Right renal cortex interstitium (tissue), 3 donors: ENCODE results near the gene BFSP2. TPM values are rescaled to one million over a fixed set of nuclear protein-coding genes. Genes with fewer than 3 reads are reported as not detected.
"Not testable (repeated sequence)": the region's sequence is repeated elsewhere in the genome, so short reads cannot be mapped to it uniquely, and the experiment has no call there.

Experiments used
- DNase-seq, 3 donors: peaks; one replicate each; pipeline ENCODE4 v3.0.0-alpha.2; 2013; ENCODE audit warnings: low read depth in 3 of 3, low spot score in 2 of 3
- polyA plus RNA-seq, 3 donors: library from polyadenylated mRNA; unstranded; fragments of 120-200 nt; gene quantifications; one replicate each; pipeline ENCODE4 v1.2.1, GENCODE V29; 2013; ENCODE audit not compliant: insufficient read length in 3 of 3

Gene BFSP2
- polyA plus RNA-seq, 3 donors: 0.50 to 0.67 TPM; not detected in 1

DNA sequence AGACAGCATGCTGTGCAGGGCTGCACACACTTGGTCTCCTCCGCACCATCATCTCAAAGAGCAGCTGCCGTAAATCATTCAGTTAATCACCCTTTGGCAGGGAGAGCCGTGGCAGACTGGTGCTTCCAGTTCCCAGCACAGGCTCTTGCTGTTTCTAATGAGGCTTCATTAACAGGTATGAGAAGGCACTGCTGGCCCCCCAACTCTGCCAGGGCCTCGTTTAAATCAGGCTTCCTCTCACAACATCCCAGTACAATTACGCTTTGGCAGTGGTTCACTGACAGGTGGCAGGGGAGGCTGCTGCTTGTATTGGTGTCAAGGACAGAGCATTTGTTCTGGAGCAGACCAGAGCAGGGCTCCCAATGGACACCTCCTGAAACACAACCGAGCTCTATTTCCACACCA is 77.1 kb downstream of the BFSP2 start:
- no peak for DNase-seq

DNA sequence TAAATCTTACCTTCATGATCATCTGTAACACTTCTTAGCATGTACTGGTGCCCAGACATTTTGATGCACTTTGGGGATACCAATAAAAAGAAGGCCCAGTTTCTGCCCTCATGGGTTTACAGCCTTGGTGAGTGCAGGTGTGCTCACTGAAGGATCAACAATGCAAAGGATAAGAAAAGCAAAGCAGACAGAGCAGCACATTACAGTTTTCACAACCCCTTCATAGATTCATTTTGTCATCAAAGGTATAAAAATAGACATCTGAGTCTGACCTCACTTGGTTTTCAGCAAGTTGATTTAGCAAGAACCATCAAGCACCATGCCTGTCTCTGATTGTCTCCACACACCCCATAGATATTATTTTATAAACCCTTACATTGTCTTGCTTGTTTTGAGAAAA is 77.6 kb downstream of the BFSP2 start:
- no peak for DNase-seq

DNA sequence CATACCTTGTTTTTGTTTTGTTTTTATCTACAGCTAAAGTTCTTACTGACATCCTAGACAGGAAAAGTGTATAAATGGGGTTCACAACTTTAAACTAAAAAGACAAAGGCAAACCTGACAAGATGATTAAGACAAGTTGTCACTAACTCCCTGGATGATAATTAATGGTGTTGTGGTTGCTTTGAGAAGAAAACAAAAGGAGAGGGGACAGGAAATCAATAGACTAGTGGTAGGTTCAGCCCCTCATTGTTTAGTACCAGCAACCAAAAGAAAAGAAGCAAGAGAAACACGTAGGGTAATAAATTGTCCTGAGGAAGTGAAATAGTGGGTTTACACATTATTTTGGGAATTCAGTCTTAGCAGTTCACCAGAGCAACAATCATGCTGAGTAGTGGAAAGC is 78.8 kb downstream of the BFSP2 start:
- DNase-seq: no peak

DNA sequence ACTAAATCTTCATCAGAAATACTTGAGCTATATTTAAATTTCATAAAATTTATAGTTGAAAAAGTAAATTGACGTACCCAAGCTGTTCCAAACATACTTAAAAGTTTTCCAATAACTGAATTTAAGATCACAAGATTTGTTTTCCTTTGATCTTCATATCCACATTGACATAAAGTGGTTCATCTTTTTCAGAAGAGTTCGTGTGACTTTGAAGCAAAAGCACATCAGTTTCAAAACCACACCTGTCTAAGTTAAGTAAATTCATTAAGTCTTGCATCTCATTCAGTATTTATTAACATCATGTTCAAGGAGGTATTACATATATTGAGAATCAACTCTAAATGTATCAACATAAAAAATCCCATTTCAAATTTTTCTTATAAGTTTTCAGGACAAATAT is 79.5 kb downstream of the BFSP2 start:
- DNase-seq: no peak

DNA sequence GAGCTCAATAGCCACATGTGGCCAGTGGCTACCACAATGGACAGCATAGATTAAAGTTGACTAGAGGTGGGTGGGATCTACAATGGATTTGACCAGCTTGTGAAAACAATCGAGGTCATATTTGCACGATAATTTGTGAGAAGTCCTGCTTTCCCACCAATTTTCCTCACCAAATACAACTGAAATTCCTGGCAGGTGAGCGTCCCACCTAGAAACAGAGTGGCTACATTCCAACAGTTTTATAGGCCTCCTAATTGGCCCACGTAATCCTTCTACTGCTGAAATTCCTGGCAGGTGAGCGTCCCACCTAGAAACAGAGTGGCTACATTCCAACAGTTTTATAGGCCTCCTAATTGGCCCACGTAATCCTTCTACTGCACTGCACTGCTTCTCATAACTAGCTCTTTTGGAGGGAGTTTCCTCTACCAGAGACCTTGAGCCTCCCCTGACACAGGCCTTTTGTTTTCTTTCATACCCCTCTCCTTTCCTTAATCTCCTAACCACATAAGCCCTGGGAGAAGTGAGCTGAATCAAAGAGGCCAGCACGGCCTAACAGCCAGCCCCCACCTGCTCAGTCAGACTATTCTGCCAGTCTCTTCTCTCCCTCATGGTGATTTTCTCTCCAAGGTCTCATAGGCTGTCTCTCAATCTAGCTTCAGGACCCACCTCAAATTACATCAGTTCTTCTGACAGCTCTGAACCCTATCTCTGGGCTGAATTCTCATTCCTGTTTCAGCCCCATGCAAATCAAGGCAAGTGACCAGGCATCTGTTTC is 80.2 kb downstream of the BFSP2 start:
- DNase-seq: no peak

DNA sequence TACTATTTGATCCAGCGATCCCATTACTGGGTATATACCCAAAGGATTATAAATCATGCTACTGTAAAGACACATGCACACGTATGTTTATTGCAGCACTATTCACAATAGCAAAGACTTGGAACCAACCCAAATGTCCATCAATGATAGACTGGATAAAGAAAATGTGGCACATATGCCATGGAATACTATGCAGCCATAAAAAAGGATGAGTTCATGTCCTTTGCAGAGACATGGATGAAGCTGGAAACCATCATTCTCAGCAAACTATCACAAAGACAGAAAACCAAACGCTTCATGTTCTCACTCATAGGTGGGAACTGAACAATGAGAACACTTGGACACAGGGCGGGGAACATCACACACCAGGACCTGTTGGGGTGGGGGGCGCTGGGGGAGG is 82.6 kb downstream of the BFSP2 start:
- DNase-seq: not testable (repeated sequence)

DNA sequence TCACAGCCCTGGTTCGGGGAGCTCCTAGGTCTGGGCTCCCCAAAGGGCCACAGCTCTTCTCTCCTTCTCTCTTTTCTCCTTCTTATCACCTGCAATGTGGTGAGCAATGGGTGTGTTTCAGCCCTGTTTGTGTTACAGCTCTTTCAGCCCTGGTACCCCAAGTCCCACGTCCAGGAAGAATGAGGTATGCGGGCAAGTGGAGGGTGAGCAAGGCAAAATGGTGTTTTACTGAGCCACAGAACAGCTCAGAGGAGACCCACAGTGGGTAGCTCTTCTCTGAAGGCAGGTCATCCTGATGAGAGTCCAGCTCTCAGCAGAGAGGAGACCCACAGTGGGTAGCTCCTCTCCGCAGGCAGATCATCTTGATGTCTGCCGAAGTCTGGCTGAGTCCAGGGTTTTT is 86.8 kb downstream of the BFSP2 start:
- no peak for DNase-seq

DNA sequence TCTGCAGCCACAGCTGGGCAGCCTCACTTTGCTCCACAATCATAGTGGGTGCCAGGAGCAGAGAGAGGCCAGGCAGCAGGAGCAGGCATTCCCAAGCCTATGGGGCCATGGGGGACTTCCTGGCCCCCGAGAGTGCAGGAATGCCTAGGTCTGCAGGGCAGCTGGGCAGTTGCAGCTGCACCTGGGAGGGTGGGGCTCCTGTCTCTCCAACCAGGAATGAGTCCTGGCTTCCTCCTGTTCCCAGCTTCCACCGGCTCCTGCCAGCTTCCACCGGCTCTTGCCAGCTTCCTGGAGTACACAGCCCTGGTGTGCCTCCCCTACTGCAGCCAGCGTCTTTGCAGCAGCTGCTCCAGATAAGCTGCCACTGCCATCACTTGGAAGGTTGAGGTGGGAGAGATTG is 87.3 kb downstream of the BFSP2 start:
- no peak for DNase-seq

DNA sequence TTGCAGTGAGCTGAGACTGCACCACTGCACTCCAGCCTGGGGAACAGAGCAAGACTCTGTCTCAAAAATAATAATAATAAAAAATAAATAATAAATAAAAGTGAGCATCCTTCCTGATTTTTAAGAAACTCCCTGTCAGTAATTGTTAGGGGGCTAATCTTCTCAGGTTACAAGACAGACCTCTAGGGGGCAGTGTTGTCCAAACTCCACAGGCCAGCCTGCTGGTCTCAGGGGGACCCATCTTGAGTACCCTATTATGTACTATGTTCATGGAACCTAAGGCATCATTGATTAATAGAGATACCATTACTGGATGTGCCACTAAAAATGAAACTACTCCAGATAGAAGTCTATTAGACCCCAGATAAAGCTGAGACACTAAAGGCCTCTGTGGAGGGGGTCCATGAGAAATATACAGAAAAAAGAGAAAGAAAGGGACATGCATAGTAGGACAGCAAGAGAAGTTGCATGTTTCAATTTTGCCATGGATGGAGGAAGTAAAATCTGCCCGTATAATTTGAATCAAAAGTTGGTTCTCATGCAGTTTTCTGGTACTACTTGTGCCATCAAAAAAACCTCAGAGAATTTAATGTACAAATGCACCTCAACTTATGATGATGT is 88.2 kb downstream of the BFSP2 start:
- no peak for DNase-seq

DNA sequence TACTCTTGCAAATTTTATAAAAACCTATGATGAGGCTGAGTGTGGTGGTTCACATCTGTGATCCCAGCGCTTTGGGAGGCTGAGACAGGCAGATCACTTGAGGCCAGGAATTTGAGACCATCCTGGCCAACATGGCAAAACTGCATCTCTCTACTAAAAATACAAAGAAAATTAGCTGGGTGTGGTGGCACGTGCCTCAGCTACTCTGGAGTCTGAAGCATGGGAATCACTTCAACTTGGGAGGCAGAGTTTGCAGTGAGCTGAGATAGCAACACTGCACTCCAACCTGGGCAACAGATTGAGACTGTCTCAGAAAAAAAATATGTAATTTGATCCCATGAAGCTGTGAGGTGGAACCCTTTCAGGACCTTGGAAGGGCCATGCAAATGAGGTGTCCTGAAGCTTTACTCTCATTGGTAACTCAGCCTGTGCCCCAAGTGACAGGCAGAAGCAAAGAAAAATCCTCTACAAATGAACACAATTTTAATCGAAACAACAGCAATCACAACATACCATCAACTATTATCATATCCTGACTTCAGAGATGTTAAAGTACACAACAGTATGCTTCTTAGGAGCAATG is 89.0 kb downstream of the BFSP2 start:
- no peak for DNase-seq

DNA sequence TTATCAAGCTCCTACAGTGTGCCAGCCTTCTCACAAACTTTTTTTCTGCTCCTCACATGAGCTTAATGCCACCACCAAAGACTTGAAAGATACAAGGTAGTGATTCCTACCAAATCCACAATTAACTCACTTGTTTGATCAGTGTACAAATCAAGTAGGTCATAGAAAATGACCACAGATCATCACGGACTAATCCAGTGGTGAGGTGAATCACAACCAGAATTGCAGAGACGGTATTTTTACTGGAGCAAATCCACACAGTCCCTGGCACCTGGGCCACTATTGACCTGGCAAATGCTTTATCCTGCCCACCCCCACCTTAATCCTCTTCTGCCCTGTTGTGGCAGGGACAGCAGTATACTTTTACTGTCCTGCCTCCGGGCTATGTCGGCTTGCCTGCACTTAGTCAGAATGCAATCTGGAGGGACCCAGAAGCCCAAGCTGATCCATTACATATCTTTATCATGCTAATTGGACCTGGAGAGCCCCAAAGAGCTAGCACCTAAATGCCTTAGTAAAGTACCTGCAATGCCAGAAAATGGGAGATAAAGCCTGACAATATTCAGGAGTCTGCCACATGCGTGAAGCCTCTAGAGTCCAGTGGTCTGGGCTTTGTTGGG is 89.7 kb downstream of the BFSP2 start:
- no peak for DNase-seq

DNA sequence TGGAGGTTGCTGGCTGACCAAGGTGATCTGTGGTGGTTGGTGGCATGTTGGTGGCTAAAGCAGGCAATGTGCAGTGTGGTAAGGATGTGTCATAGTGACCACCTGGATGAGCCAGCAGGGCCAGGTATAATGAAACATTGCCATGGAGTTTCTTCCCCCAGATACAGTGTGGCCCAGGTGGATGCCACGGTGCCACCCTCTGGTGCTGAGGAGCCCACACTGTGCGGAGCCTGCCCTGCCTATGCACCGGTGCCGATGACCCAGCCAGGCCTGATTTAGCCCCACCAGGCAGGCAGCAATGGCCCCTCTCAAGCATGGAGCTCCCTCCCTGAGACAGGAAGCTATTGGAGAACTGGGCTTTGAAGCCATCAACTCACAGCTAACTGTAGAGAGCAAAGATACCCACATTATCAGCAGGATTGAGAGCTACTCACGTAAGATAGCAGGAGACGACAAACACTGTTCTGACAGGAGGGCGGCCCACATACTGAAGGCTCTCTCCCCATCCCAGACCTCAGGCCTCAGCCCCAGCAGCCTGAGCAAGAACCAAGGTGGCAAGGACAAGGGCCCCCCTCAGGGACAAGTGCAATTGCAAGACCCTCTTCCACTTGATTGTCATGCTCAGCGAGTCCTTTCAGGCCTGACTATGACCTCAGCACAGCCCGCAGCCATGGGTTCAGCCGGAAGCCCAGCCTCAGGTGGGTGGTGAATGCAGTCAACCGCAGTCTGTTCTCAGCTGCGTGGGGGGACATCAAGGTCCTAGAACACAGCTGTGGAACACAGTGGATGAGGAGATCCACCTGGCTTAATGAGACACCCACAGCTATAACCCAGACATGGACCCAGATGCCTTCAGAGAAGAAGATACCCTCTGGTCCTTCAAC is 90.9 kb downstream of the BFSP2 start:
- DNase-seq: no peak

DNA sequence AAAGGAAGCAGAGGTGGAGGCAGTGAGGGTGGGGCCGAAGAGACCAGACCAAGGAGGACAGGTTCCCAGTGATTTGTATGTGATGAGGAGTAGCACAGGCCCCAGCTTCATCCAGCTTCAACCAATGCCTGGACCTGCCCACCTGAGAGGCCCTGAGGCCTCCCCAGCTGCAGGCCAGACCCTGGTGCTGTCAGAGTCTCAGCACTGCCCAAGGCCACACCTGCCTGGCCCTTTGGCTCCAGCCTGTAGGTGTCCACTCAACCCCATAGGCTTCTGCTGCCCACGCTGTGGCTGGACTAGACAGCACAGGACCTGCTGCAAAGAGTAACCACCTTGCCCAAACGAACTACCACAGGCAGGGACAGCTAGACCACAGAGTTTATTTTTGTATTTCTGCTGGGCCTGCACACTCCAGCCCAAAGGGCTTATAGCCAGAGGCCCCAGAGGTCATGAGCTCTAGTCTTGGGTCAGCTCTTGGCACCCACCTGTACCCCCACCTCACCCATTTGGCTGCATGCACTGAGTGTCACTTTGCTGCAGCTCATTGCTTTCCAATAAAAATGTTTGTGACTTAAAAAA is 91.7 kb downstream of the BFSP2 start:
- no peak for DNase-seq

DNA sequence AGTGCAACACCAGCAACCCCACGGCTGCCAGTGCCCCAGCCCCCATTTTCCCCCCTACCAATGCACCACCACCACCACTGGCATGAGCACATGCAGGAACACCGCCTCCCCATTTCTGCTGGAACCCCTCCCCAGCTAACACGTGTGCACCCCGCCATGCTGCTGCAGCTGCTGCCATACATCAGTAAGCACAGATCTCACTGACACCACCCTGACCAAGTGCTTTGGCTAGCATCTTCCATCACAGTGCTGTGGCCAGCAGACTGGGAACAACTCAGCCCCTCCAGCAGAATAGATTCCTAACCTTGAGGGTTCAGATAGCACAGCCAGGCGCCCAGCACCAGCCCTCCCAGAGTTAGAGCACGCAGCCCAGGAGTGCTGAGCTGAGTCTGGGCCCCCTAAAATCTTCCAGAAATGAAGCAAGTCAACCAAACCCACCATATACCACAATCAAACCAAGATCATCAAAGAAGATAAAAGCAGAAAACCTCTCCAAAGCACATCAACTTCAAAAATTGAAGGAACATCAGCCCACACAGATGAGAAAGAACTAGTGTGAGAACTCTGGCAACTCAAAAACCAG is 92.4 kb downstream of the BFSP2 start:
- DNase-seq: no peak

DNA sequence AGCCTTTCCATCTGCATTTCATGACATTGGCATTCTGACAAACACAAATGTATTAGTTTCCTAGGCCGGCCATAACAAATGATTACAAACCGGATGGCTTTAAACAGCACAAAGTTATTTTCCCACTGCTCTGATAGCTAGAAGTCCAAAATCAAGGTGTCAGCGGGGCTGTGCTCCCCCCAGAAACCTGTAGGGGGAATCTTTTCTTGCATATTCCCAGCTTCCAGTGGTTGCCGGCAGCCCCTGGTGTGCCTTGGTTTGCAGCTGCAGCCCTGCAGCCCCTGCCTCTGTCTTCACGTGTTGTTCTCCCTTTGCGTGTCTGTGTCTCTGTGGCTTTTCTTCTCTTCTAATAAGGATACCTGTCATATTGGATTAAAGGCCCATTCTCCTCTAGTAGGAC is 94.6 kb downstream of the BFSP2 start:
- DNase-seq: no peak

DNA sequence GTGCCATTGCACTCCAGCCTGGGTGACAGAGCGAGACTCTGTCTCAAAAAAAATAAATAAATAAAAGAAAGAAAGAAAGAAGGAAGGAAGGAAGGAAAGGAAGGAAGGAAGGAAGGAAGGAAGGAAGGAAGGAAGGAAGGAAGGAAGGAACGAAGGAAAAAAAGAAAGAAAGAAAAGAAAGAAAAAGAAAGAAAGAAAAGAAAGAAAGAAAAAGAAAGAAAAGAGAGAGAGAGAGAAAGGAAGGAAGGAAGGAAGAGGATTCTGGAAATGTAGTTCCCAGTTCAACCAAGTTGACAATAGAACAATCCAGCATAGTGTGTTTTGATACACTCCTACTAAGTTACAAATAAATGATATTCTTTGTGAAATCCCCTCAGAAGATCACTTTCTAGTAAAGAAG is 102.7 kb downstream of the BFSP2 start:
- not testable (repeated sequence) for DNase-seq

DNA sequence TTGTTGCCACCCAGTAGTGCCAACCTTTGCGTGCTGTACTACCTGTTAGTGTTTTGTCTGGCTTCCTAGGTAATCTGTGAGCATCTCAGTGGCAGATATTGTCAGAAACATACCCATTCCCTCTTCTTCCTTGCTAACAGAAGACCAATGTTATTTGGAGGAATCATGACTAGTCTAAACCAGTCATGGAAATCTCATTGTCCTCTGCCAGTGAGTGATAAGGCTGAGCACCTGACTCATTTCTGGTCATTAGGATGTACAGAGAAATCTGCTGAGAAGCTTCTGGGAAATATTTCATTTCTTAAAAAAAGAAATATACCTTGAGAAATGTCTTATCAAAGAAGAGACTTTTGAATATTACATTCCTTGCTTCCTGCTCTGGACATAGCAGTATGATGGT is 103.6 kb downstream of the BFSP2 start:
- DNase-seq: no peak

DNA sequence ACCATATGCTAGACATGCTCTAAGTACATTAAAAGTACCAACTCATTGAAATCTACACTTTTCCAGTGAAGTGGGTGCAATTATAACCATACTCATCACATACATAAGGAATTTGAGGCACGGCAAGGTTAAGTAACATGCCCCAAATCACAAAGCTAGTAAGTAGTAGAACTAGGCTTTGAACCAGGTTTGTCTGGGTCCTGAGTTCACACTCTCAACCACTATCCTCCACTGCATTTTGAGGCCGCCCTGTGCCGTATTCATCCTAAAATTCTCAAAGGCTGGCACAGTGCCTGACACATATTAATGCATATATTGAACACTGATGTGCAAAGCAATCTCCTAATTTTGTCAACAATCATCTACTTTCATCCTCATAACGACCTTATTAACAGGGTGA is 104.9 kb downstream of the BFSP2 start:
- DNase-seq: no peak

DNA sequence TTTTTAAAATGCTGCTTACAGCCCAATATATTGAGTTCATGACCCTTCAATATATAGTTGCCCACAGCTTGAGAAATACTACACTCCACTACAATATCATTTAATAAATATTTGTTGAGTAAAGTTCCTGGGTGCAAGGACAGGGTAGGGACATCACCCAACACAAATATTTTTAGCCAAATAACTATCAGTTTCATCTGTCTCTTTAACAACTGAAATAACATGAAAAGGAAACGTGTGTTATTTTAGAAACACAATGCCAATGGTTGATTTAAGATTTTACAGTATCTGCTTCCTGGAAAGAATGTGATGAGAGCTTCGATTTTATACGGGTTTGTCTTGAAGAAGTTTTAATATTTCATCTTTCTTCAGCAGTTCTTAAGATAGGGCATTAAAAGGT is 106.0 kb downstream of the BFSP2 start:
- DNase-seq: no peak
